GM13977 (cell line): ENCODE data around the gene MUTYH.

Source experiments
- DNase-seq: peaks from one replicate; pipeline ENCODE4 v3.0.0; 2012; ENCODE audit warnings: low spot score
- CTCF ChIP-seq: IDR thresholded peaks from 2 replicates; pipeline ENCODE4 v1.5.1; 2012; ENCODE audit warnings: mild to moderate bottlenecking, control low read depth; ENCODE audit not compliant: insufficient read depth; ENCODE audit errors: extremely low read depth, missing control alignments
- in situ Hi-C: fragments of 300-500 bp; cut with MboI; formaldehyde crosslinking; loops from one replicate; pipeline ENCODE4 v1.12.0; 2022; ENCODE audit warnings: low sequenced_read_pairs, low pct_unique_long_range_greater_than_20kb, mixed read lengths, inconsistent platforms; ENCODE audit not compliant: unreplicated experiment

MUTYH gene

GRCh38 chr1:45325851-45326506 is 14.3 kb downstream of the MUTYH start:
- TF ChIP-seq CTCF: no peak
- no peak for DNase-seq
- in situ Hi-C loops: no loop called here

DNA sequence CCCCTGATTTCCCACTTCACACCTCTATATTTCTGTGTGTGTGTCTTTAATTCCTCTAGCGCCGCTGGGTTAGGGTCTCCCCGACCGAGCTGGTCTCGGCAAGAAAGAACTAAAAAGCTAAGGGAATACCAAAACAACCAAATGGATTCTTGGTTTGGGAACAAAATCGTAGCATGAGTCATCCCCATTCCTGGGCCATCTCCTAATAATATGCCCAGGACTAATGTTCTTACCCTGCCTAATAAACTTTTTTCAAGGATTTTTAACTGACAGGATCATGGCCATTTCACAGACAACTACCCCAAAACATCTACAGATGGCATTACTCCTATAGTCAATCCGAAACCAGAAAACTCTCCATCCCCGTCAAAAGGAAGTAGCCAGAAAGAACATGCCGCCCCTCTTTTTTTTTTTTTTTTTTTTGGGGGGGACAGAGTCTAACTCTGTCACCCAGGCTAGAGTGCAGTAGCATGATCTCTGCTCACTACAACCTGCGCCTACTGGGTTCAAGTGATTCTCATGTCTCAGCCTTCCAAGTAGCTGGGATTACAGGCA is 17.7 kb downstream of the MUTYH start:
- DNase-seq: no peak
- in situ Hi-C loops: loop anchor here (25.0 kb wide), 1 partner anchor 485 kb away; the partner anchor contains the start of gene PTCH2

GRCh38 chr1:45321444-45321843 is 18.8 kb downstream of the MUTYH start:
- TF ChIP-seq CTCF: no peak
- no peak for DNase-seq
- in situ Hi-C loops: loop anchor here (25.0 kb wide), 1 partner anchor 484 kb away; the partner anchor contains the start of gene PTCH2

More for the DNA sequence above, 17.7 kb downstream of the MUTYH start:
- no peak for TF ChIP-seq CTCF

- no peak for TF ChIP-seq CTCF
- no peak for DNase-seq
- in situ Hi-C loops: loop anchor here (25.0 kb wide), 1 partner anchor 482 kb away; the partner anchor contains the start of gene PTCH2
These were observed 20.5 kb downstream of the MUTYH start for GRCh38 chr1:45319761-45320160.

DNA sequence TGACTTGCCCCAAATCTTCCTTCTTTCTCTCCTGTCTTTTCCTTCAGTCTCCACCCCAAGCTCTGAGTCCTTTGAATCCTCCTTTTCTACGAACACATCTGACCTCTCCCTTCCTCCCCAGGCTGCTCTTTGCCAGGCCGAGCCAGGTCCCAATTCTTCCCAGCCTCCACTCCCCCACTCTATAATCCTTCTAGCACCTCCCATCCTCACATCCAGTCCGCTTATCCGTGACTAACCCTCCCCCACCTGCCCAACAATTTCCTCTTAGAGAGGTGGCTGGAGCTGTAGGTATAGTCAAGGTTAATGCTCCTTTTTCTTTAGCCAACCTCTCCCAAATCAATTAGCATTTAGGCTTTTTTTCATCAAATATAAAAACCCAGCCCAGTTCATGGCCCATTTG is 23.1 kb downstream of the MUTYH start:
- TF ChIP-seq CTCF: no peak
- DNase-seq: no peak
- in situ Hi-C loops: loop anchor here (25.0 kb wide), 1 partner anchor 480 kb away; the partner anchor contains the start of gene PTCH2

- no peak for TF ChIP-seq CTCF
- in situ Hi-C loops: loop anchor here (25.0 kb wide), 1 partner anchor 477 kb away; the partner anchor contains the start of gene PTCH2
- DNase-seq: no peak
These were observed 26.0 kb downstream of the MUTYH start for GRCh38 chr1:45314266-45314665.
